SJSA1 (cell line): ENCODE results near the gene SPTB. TPM values are rescaled to one million over a fixed set of nuclear protein-coding genes. Genes with fewer than 3 reads are reported as not detected.

Experiments
- total RNA-seq: library from RNA; depleted of rRNA; stranded (reverse); fragments of >200 nt; shearing (Covaris generic); gene quantifications from 2 replicates; pipeline ENCODE4 v1.2.3, GENCODE V29; 2014; rRNA removed

SPTB gene
- total RNA-seq, 1 experiment from 2014 or later, result 1.1 TPM

Other genes with a start within 250 kb of the SPTB start
- 34.6 and 79.5 TPM in 2 replicates for gene PLEKHG3, start 175.5 kb downstream of the SPTB start, total RNA-seq
- 71.4 and 72.4 TPM in 2 replicates for gene CHURC1, start 34.5 kb upstream of the SPTB start, total RNA-seq
- not detected in 2 replicates for gene GPX2, start 62.8 kb upstream of the SPTB start, total RNA-seq
- gene RAB15, start 92.4 kb upstream of the SPTB start, total RNA-seq, result 4.7 and 7.7 TPM in 2 replicates
- gene FNTB, start 107.0 kb upstream of the SPTB start, total RNA-seq, result 6.3 and 7.4 TPM in 2 replicates
- gene MAX, start 222.6 kb upstream of the SPTB start, total RNA-seq, result 21.3 and 24.6 TPM in 2 replicates